Spleen (tissue), 7 donors: Measurements from ENCODE around the gene PALM3.

ENCODE experiments used
- POLR2A ChIP-seq, 3 donors: fragments of 450-650 bp; IDR thresholded peaks; one replicate each; pipeline ENCODE4 v1.5.1; 2017; ENCODE audit warnings: antibody characterized with exemption in 3 of 3, mild to moderate bottlenecking in 1 of 3
- TF ChIP-seq, protein P1 (sequence below), 11 experiments: fragments of 200-600 bp in 7 of 11; fragments of 450-650 bp in 4 of 11; sonication (generic) in 4 of 11; IDR thresholded peaks in 8 of 11; conservative IDR thresholded peaks in 3 of 11; 1 replicate in 7 of 11; 2 replicates in 4 of 11; pipeline versions ENCODE4 v1.4.0 to v1.8.0; 2016 to 2021; ENCODE audit warnings: antibody characterized with exemption in 11 of 11, inconsistent platforms in 4 of 11, mild to moderate bottlenecking in 1 of 11
- donor health status: DM: no; HTN: no; CAD: no; lungs with moderate emphysema.
- donor health status: DM: no; HTN: no; CAD: no.
- donor health status: DM: no; HTN: no; CAD: no.

DNA sequence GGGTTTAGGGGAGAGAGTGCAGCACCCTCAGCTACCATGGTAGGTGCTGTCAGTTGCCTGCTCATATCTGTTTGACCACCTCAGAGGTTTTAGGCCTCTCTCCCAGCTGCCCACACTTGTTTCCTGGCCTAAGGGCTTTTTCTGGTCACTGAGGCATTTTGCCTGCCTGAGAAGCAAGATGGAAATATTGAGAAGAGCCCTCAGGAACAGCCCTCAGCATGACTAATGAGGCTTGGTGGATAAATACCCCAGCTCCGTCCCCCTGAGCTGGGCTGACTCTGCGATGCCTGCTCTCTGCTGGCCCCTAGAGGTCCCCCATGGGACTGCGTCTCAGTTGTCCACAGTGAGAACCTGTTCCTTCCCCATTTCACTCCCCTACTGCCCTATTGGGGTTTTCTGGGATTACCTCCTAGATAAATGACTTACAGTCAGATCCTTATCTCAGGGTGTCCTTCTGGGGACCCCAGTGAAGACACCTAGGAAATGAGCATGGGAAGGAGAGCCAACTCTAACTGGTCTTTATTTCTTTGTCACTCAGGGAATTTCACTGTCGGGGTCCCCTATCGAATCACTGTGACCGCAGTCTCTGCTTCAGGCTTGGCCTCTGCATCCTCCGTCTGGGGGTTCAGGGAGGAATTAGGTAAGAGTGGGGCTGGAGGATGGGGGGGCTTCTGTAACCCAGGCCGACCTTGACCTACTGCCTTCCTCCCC, 13.3 kb downstream of the PALM3 start:
- TF ChIP-seq, protein P1, sequence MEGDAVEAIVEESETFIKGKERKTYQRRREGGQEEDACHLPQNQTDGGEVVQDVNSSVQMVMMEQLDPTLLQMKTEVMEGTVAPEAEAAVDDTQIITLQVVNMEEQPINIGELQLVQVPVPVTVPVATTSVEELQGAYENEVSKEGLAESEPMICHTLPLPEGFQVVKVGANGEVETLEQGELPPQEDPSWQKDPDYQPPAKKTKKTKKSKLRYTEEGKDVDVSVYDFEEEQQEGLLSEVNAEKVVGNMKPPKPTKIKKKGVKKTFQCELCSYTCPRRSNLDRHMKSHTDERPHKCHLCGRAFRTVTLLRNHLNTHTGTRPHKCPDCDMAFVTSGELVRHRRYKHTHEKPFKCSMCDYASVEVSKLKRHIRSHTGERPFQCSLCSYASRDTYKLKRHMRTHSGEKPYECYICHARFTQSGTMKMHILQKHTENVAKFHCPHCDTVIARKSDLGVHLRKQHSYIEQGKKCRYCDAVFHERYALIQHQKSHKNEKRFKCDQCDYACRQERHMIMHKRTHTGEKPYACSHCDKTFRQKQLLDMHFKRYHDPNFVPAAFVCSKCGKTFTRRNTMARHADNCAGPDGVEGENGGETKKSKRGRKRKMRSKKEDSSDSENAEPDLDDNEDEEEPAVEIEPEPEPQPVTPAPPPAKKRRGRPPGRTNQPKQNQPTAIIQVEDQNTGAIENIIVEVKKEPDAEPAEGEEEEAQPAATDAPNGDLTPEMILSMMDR (IDR thresholded peaks at IDR 0.05 in 8 of 11, conservative IDR thresholded peaks at IDR 0.05 in 3 of 11) = peak; percentile 61 to 95 (median 85)
- no peak for TF ChIP-seq POLR2A (IDR thresholded peaks at IDR 0.05)
